Measurements from ENCODE around the gene CELSR2.

Gene CELSR2

GRCh38 chr1:109296782-109297181, 47.4 kb downstream of the CELSR2 start:
- no peaks in the 10 kb centered on the region for H4K20me1 ChIP-seq (ENCODE audit: insufficient read depth, low read length)
- H3K4me3 ChIP-seq (ENCODE audit: low read length) = no peak overlapping the region
- no peaks in the 10 kb centered on the region for H3K27me3 ChIP-seq (replicated peaks; ENCODE audit: insufficient read depth, low read length)
- no peaks in the 10 kb centered on the region for H3K4me1 ChIP-seq (ENCODE audit: low read length)
- no peaks in the 10 kb centered on the region for H3K36me3 ChIP-seq (replicated peaks; ENCODE audit: insufficient read depth, low read length)
- H2AFZ ChIP-seq (ENCODE audit: low read length) = no peak overlapping the region
- H3K9ac ChIP-seq (ENCODE audit: low read length) = no peak overlapping the region
- no peaks in the 10 kb centered on the region for H3K79me2 ChIP-seq (ENCODE audit: low read length)
- H3K9me3 ChIP-seq (replicated peaks; ENCODE audit: insufficient read depth, low read length) = no peaks in the 10 kb centered on the region
- no peaks in the 10 kb centered on the region for H3F3A ChIP-seq (ENCODE audit: insufficient read depth, low read length)
- H3K27ac ChIP-seq (ENCODE audit: low read length) = no peak overlapping the region
- H3K4me2 ChIP-seq (ENCODE audit: low read depth, low read length) = no peak overlapping the region
- no peak for DNase-seq
- TF ChIP-seq EZH2 (optimal IDR thresholded peaks at IDR 0.05; ENCODE audit: low read depth, low read length) (no peak), CTCF (IDR thresholded peaks at IDR 0.05; ENCODE audit: low read length) (no peak), EZH2phosphoT487 (IDR thresholded peaks at IDR 0.05; ENCODE audit: low read length) (no peak)
- H3K9me2 ChIP-seq (replicated peaks; ENCODE audit: insufficient read depth, low read length) = no peaks in the 10 kb centered on the region

- Histone ChIP-seq H3K9me3 (replicated peaks; ENCODE audit: insufficient read depth, low read length) (no peaks in the 10 kb centered on the region), H4K20me1 (ENCODE audit: insufficient read depth, low read length) (no peaks in the 10 kb centered on the region), H3F3A (ENCODE audit: insufficient read depth, low read length) (no peaks in the 10 kb centered on the region), H3K4me1 (ENCODE audit: low read length) (no peaks in the 10 kb centered on the region), H3K4me3 (ENCODE audit: low read length) (no peak overlapping the region), H2AFZ (ENCODE audit: low read length) (no peak overlapping the region), H3K27me3 (replicated peaks; ENCODE audit: insufficient read depth, low read length) (no peaks in the 10 kb centered on the region), H3K9me2 (replicated peaks; ENCODE audit: insufficient read depth, low read length) (no peaks in the 10 kb centered on the region), H3K79me2 (ENCODE audit: low read length) (no peaks in the 10 kb centered on the region), H3K27ac (ENCODE audit: low read length) (no peak overlapping the region), H3K9ac (ENCODE audit: low read length) (no peak overlapping the region), H3K4me2 (ENCODE audit: low read depth, low read length) (no peak overlapping the region), H3K36me3 (replicated peaks; ENCODE audit: insufficient read depth, low read length) (no peaks in the 10 kb centered on the region)
- no peak for DNase-seq
- TF ChIP-seq EZH2 (optimal IDR thresholded peaks at IDR 0.05; ENCODE audit: low read depth, low read length) = no peak
- TF ChIP-seq EZH2phosphoT487 (IDR thresholded peaks at IDR 0.05; ENCODE audit: low read length) = no peak
- TF ChIP-seq CTCF (IDR thresholded peaks at IDR 0.05; ENCODE audit: low read length) = no peak
Observed at GRCh38 chr1:109298666-109299557, 49.6 kb downstream of the CELSR2 start.

- H3K79me2 ChIP-seq (ENCODE audit: low read length) = no peaks in the 10 kb centered on the region
- H3F3A ChIP-seq (ENCODE audit: insufficient read depth, low read length) = no peaks in the 10 kb centered on the region
- H2AFZ ChIP-seq (ENCODE audit: low read length) = no peak overlapping the region
- H4K20me1 ChIP-seq (ENCODE audit: insufficient read depth, low read length) = no peaks in the 10 kb centered on the region
- H3K27me3 ChIP-seq (replicated peaks; ENCODE audit: insufficient read depth, low read length) = no peaks in the 10 kb centered on the region
- H3K9me3 ChIP-seq (replicated peaks; ENCODE audit: insufficient read depth, low read length) = no peaks in the 10 kb centered on the region
- no peaks in the 10 kb centered on the region for H3K9me2 ChIP-seq (replicated peaks; ENCODE audit: insufficient read depth, low read length)
- no peak for TF ChIP-seq EZH2phosphoT487 (IDR thresholded peaks at IDR 0.05; ENCODE audit: low read length)
- TF ChIP-seq CTCF (IDR thresholded peaks at IDR 0.05; ENCODE audit: low read length) = no peak
- TF ChIP-seq EZH2 (optimal IDR thresholded peaks at IDR 0.05; ENCODE audit: low read depth, low read length) = no peak
- no peak for DNase-seq
- H3K27ac ChIP-seq (ENCODE audit: low read length) = no peak overlapping the region
- H3K4me2 ChIP-seq (ENCODE audit: low read depth, low read length) = no peak overlapping the region
- H3K4me1 ChIP-seq (ENCODE audit: low read length) = no peaks in the 10 kb centered on the region
- no peak overlapping the region for H3K4me3 ChIP-seq (ENCODE audit: low read length)
- no peaks in the 10 kb centered on the region for H3K36me3 ChIP-seq (replicated peaks; ENCODE audit: insufficient read depth, low read length)
- H3K9ac ChIP-seq (ENCODE audit: low read length) = no peak overlapping the region
Observed at GRCh38 chr1:109299558-109300343, 50.4 kb downstream of the CELSR2 start.
